Liver (tissue), 3 donors: Measurements from ENCODE around the gene VPS26C.

Experiments used
- CTCF ChIP-seq: fragments of 150-350 bp; IDR thresholded peaks from 2 replicates; pipeline ENCODE4 v1.5.1; 2017; ENCODE audit warnings: improper control_type of control experiment, low read depth, low read length; ENCODE audit not compliant: missing input control
- GABPA ChIP-seq, 2 donors: IDR thresholded peaks in 1 of 2; conservative IDR thresholded peaks in 1 of 2; 2 replicates each; pipeline ENCODE4 v1.6.1; 2016; ENCODE audit warnings: antibody characterized with exemption in 2 of 2, mild to moderate bottlenecking in 1 of 2, moderate library complexity in 1 of 2
- HNF4A ChIP-seq, 2 donors: conservative IDR thresholded peaks; 2 replicates each; pipeline ENCODE4 v1.6.1; 2016; ENCODE audit warnings: antibody characterized with exemption in 2 of 2, mild to moderate bottlenecking in 2 of 2
- JUND ChIP-seq, 2 donors: IDR thresholded peaks; 2 replicates each; pipeline ENCODE4 v1.6.1; 2016; ENCODE audit warnings: antibody characterized with exemption in 2 of 2
- SP1 ChIP-seq: IDR thresholded peaks from 2 replicates; pipeline ENCODE4 v1.6.1; 2018; ENCODE audit warnings: antibody characterized with exemption, mild to moderate bottlenecking
- TAF1 ChIP-seq: conservative IDR thresholded peaks from 2 replicates; pipeline ENCODE4 v1.6.1; 2016; ENCODE audit warnings: antibody characterized with exemption, mild to moderate bottlenecking
- YY1 ChIP-seq: IDR thresholded peaks from 2 replicates; pipeline ENCODE4 v1.6.1; 2016; ENCODE audit warnings: antibody characterized with exemption, mild to moderate bottlenecking
- TF ChIP-seq, protein P1 (sequence below): IDR thresholded peaks from 2 replicates; pipeline ENCODE4 v1.6.1; 2016; ENCODE audit warnings: antibody characterized with exemption
- TF ChIP-seq, protein P2 (sequence below): IDR thresholded peaks from 2 replicates; pipeline ENCODE4 v1.6.1; 2016; ENCODE audit warnings: antibody characterized with exemption, mild to moderate bottlenecking
- TF ChIP-seq, protein P3 (sequence below): IDR thresholded peaks from 2 replicates; pipeline ENCODE4 v1.6.1; 2016; ENCODE audit warnings: antibody characterized with exemption
- donor health status: healthy.
- donor health status: healthy.

DNA sequence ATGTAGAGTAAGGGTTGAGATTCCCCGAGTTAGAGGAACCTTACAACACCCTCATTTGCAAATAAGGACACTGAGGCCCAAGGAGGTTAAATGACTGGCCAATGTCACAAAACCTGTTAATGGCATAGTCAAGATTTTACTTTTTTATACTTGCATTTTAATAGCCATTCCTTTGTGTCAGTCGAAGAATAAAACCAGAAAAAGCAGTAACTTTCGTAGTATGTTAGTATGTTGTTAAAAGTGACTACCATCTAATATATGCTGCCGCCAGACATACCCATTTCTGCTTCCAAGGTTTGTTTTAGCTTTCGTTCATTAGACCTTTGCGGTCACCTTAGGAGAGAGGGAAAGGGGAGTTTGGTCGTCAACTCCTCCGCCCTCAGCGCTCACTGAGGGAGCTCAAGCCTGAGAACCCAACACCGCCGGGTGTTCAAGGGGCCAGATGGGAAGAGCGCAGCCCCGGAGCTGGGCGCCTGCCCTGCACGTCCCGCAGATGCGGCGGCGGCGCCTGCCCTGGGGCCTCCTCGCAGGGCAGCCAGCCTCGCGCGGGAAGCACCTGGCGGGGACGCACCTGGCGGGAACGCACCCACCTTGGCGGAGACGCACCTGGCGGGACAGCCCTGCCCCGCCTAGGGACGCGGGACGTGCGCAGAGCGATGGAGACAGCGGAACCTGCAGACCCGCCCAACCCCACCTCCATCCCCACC, 466 bp downstream of the VPS26C start:
- no peak for TF ChIP-seq CTCF
- TF ChIP-seq, protein P1, sequence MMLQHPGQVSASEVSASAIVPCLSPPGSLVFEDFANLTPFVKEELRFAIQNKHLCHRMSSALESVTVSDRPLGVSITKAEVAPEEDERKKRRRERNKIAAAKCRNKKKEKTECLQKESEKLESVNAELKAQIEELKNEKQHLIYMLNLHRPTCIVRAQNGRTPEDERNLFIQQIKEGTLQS = no peak
- no peak for TF ChIP-seq HNF4A (conservative IDR thresholded peaks at IDR 0.05)
- TF ChIP-seq TAF1 = no peak
- TF ChIP-seq JUND (IDR thresholded peaks at IDR 0.05) = no peak
- TF ChIP-seq YY1 = no peak
- TF ChIP-seq SP1 = no peak
- TF ChIP-seq, protein P2, sequence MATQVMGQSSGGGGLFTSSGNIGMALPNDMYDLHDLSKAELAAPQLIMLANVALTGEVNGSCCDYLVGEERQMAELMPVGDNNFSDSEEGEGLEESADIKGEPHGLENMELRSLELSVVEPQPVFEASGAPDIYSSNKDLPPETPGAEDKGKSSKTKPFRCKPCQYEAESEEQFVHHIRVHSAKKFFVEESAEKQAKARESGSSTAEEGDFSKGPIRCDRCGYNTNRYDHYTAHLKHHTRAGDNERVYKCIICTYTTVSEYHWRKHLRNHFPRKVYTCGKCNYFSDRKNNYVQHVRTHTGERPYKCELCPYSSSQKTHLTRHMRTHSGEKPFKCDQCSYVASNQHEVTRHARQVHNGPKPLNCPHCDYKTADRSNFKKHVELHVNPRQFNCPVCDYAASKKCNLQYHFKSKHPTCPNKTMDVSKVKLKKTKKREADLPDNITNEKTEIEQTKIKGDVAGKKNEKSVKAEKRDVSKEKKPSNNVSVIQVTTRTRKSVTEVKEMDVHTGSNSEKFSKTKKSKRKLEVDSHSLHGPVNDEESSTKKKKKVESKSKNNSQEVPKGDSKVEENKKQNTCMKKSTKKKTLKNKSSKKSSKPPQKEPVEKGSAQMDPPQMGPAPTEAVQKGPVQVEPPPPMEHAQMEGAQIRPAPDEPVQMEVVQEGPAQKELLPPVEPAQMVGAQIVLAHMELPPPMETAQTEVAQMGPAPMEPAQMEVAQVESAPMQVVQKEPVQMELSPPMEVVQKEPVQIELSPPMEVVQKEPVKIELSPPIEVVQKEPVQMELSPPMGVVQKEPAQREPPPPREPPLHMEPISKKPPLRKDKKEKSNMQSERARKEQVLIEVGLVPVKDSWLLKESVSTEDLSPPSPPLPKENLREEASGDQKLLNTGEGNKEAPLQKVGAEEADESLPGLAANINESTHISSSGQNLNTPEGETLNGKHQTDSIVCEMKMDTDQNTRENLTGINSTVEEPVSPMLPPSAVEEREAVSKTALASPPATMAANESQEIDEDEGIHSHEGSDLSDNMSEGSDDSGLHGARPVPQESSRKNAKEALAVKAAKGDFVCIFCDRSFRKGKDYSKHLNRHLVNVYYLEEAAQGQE = no peak
- no peak for TF ChIP-seq GABPA (IDR thresholded peaks at IDR 0.05 in 1 of 2, conservative IDR thresholded peaks at IDR 0.05 in 1 of 2)
- TF ChIP-seq, protein P3, sequence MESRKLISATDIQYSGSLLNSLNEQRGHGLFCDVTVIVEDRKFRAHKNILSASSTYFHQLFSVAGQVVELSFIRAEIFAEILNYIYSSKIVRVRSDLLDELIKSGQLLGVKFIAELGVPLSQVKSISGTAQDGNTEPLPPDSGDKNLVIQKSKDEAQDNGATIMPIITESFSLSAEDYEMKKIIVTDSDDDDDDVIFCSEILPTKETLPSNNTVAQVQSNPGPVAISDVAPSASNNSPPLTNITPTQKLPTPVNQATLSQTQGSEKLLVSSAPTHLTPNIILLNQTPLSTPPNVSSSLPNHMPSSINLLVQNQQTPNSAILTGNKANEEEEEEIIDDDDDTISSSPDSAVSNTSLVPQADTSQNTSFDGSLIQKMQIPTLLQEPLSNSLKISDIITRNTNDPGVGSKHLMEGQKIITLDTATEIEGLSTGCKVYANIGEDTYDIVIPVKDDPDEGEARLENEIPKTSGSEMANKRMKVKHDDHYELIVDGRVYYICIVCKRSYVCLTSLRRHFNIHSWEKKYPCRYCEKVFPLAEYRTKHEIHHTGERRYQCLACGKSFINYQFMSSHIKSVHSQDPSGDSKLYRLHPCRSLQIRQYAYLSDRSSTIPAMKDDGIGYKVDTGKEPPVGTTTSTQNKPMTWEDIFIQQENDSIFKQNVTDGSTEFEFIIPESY = no peak
